ENCODE measurements around the gene SRSF7. TPM values are rescaled to one million over a fixed set of nuclear protein-coding genes. Genes with fewer than 3 reads are reported as not detected.
A peak's percentile ranks its signal among the peaks of the same experiment; 100 is the strongest.

The SRSF7 gene
- total RNA-seq, 1 donor from 2014 or later: 187 TPM

- no peak for DNase-seq (ENCODE audit: low spot score in 2 of 2, unreplicated experiment in 2 of 2)
- Mint-ChIP-seq H3K36me3 (peaks cover 48% of the 10 kb centered on the region), H3K9me3 (no peaks in the 10 kb centered on the region), H3K4me3 (peak overlapping the region; percentile 51), H3K27ac (peak overlapping the region; percentile 77), H3K27me3 (ENCODE audit: low read depth) (peaks cover 3% of the 10 kb centered on the region), H3K4me1 (peaks cover 47% of the 10 kb centered on the region)
- TF ChIP-seq, protein P1, sequence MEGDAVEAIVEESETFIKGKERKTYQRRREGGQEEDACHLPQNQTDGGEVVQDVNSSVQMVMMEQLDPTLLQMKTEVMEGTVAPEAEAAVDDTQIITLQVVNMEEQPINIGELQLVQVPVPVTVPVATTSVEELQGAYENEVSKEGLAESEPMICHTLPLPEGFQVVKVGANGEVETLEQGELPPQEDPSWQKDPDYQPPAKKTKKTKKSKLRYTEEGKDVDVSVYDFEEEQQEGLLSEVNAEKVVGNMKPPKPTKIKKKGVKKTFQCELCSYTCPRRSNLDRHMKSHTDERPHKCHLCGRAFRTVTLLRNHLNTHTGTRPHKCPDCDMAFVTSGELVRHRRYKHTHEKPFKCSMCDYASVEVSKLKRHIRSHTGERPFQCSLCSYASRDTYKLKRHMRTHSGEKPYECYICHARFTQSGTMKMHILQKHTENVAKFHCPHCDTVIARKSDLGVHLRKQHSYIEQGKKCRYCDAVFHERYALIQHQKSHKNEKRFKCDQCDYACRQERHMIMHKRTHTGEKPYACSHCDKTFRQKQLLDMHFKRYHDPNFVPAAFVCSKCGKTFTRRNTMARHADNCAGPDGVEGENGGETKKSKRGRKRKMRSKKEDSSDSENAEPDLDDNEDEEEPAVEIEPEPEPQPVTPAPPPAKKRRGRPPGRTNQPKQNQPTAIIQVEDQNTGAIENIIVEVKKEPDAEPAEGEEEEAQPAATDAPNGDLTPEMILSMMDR (IDR thresholded peaks at IDR 0.05; ENCODE audit: unreplicated experiment): no peak
Observed at GRCh38 chr2:38747819-38748218, 3.3 kb downstream of the SRSF7 start.

GRCh38 chr2:38747007-38747424 is 4.1 kb downstream of the SRSF7 start:
- Mint-ChIP-seq H3K9me3 (no peaks in the 10 kb centered on the region), H3K4me1 (peaks cover 43% of the 10 kb centered on the region), H3K36me3 (peaks cover 50% of the 10 kb centered on the region), H3K27me3 (ENCODE audit: low read depth) (peaks cover 3% of the 10 kb centered on the region), H3K4me3 (no peak overlapping the region), H3K27ac (peak overlapping the region; percentile 82)
- DNase-seq (ENCODE audit: low spot score in 2 of 2, unreplicated experiment in 2 of 2): no peak
- TF ChIP-seq, protein P1 (IDR thresholded peaks at IDR 0.05; ENCODE audit: unreplicated experiment): no peak

DNA sequence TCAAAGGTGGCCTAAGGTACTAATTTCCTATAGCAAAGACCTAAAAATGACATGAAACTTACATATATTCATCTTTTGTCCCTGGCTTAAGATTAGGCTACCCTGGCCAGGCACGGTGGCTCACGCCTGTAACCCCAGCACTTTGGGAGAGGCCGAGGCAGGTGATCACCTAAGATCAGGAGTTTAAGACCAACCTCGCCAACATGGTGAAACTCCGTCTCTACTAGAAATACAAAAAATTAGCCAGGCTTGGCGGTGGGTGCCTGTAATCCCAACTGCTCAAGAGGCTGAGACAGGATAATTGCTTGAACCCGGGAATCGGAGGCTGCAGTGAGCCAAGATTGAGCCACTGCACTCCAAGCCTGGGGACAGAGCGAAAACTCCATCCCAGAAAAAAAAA is 5.9 kb downstream of the SRSF7 start:
- no peak for DNase-seq (ENCODE audit: low spot score in 2 of 2, unreplicated experiment in 2 of 2)
- peaks cover 53% of the 10 kb centered on the region for H3K36me3 Mint-ChIP-seq
- H3K4me1 Mint-ChIP-seq: peaks cover 37% of the 10 kb centered on the region
- H3K4me3 Mint-ChIP-seq: no peak overlapping the region
- H3K27ac Mint-ChIP-seq: peak overlapping the region; percentile 9
- TF ChIP-seq, protein P1 (IDR thresholded peaks at IDR 0.05; ENCODE audit: unreplicated experiment): no peak
- H3K27me3 Mint-ChIP-seq (ENCODE audit: low read depth): no peaks in the 10 kb centered on the region
- no peaks in the 10 kb centered on the region for H3K9me3 Mint-ChIP-seq

DNA sequence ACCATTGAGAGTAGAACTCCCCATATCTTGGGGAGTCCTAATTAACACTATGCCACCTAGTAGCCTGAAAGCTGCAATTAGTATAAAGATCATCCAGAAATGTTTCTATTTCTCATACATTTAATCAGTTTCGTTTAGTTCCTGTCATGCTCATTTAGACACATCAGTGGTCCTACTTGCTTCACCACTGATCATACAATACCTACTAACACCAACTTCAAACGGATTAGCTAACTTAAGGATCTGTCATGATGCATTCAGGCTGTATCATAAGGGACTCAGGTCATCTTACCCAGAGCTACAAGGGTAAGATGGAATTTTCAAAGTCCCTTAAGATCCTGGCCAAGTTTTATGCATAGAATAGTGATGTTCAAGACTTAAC is 6.8 kb downstream of the SRSF7 start:
- Mint-ChIP-seq H3K9me3 (peaks cover 4% of the 10 kb centered on the region), H3K36me3 (peaks cover 54% of the 10 kb centered on the region), H3K27ac (peak overlapping the region; percentile 12), H3K27me3 (ENCODE audit: low read depth) (no peaks in the 10 kb centered on the region), H3K4me1 (peaks cover 30% of the 10 kb centered on the region), H3K4me3 (no peak overlapping the region)
- no peak for DNase-seq (ENCODE audit: low spot score in 2 of 2, unreplicated experiment in 2 of 2)
- TF ChIP-seq, protein P1 (IDR thresholded peaks at IDR 0.05; ENCODE audit: unreplicated experiment): no peak

DNA sequence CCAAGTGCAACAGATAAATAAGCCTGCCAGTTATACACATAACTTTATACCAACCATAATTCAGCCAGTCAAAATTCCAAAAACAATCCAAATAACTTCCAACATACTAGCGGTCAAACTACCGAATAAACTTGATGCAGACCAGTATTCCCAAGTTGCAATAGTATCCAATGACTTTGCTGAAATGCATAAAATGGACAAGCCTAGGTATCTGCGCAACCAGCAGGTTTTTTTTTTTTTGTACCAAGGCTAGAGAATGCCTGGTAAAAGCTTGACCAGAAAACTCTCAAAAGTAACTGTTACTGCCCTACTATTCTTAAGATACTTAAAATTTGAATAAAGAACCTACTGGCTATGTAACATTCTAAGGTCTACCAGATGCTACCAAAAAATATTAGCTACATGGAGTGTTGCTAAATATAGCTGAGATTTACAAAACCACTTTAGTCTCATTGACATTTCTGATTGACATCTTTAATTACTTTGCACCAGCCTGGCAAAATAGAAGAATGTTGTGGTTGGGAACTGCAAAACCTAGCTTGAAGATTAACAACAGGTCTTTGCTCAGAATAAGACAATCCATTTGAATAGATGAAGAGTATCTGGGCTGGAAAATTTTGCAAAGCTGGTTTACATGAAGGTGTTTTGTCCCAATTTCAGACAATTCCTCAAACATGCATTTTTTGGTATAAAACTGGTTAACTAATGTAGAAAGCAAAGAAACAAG is 7.3 kb downstream of the SRSF7 start:
- DNase-seq (ENCODE audit: low spot score in 2 of 2, unreplicated experiment in 2 of 2): no peak
- Mint-ChIP-seq H3K4me3 (no peak overlapping the region), H3K36me3 (peaks cover 60% of the 10 kb centered on the region), H3K27ac (peak overlapping the region; percentile 12), H3K9me3 (peaks cover 9% of the 10 kb centered on the region), H3K27me3 (ENCODE audit: low read depth) (no peaks in the 10 kb centered on the region), H3K4me1 (peaks cover 26% of the 10 kb centered on the region)
- TF ChIP-seq, protein P1 (IDR thresholded peaks at IDR 0.05; ENCODE audit: unreplicated experiment): no peak

Data from mesothelial cell of epicardium (in vitro differentiated cells).